SK-N-SH treated with all-trans-retinoic acid at 6 μM for 48 hours (cell line): ENCODE results near the gene IDUA.

Experiments used
- ATAC-seq: fragments of 200-7000 bp; cut with Tn5 transposase; 3 replicates; pipeline ENCODE4 v1.9.1; 2020; ENCODE audit warnings: mild to moderate bottlenecking, moderate library complexity
- ARNTL ChIP-seq: fragments of 450-650 bp; formaldehyde crosslinking; IDR thresholded peaks from 2 replicates; pipeline ENCODE4 v1.5.0; 2020; ENCODE audit warnings: low read depth, mild to moderate bottlenecking, moderate library complexity, borderline replicate concordance
- BACH2 ChIP-seq: fragments of 250-450 bp; sonication (Bioruptor Pico); IDR thresholded peaks from 2 replicates; pipeline ENCODE4 v1.9.0; 2021; ENCODE audit warnings: mild to moderate bottlenecking, borderline replicate concordance
- CSDC2 ChIP-seq: fragments of 250-450 bp; sonication (Bioruptor Pico); IDR thresholded peaks from 2 replicates; pipeline ENCODE4 v1.5.0; 2020; ENCODE audit warnings: mild to moderate bottlenecking, moderate library complexity
- ESRRG ChIP-seq: fragments of 250-450 bp; sonication (Bioruptor Pico); IDR thresholded peaks from 2 replicates; pipeline ENCODE4 v1.6.1; 2021; ENCODE audit warnings: mild to moderate bottlenecking
- GLIS3 ChIP-seq: fragments of 250-450 bp; sonication (Bioruptor Pico); IDR thresholded peaks from 2 replicates; pipeline ENCODE4 v1.5.0; 2020; ENCODE audit warnings: mild to moderate bottlenecking, moderate library complexity
- ISL1 ChIP-seq: fragments of 250-450 bp; sonication (Bioruptor Pico); IDR thresholded peaks from 2 replicates; pipeline ENCODE4 v2.1.2; 2022; ENCODE audit warnings: mild to moderate bottlenecking, moderate library complexity
- PPARA ChIP-seq: fragments of 250-450 bp; sonication (Bioruptor Pico); IDR thresholded peaks from 2 replicates; pipeline ENCODE4 v1.5.0; 2020; ENCODE audit warnings: mild to moderate bottlenecking, borderline replicate concordance
- RARB ChIP-seq: fragments of 250-450 bp; sonication (Bioruptor Pico); IDR thresholded peaks from 2 replicates; pipeline ENCODE4 v1.8.0; 2021; ENCODE audit warnings: mild to moderate bottlenecking, moderate library complexity
- SNAI2 ChIP-seq: fragments of 250-450 bp; sonication (Bioruptor Pico); IDR thresholded peaks from 2 replicates; pipeline ENCODE4 v1.5.0; 2020; ENCODE audit warnings: mild to moderate bottlenecking, moderate library complexity
- TOX ChIP-seq: fragments of 250-450 bp; sonication (Bioruptor Pico); IDR thresholded peaks from 2 replicates; pipeline ENCODE4 v1.8.0; 2021; ENCODE audit warnings: mild to moderate bottlenecking, moderate library complexity, borderline replicate concordance
- ZC3H10 ChIP-seq: fragments of 250-450 bp; sonication (Bioruptor Pico); IDR thresholded peaks from 2 replicates; pipeline ENCODE4 v1.5.1; 2021; ENCODE audit warnings: mild to moderate bottlenecking, moderate library complexity
- ZFP3 ChIP-seq: fragments of 250-450 bp; sonication (Bioruptor Pico); IDR thresholded peaks from 2 replicates; pipeline ENCODE4 v1.5.0; 2020; ENCODE audit warnings: mild to moderate bottlenecking, moderate library complexity
- ZFP30 ChIP-seq: fragments of 450-650 bp; formaldehyde crosslinking; IDR thresholded peaks from 2 replicates; pipeline ENCODE4 v1.5.0; 2022; ENCODE audit warnings: mild to moderate bottlenecking, moderate library complexity
- ZNF565 ChIP-seq: fragments of 450-650 bp; formaldehyde crosslinking; conservative IDR thresholded peaks from 2 replicates; pipeline ENCODE4 v1.5.0; 2020; ENCODE audit warnings: low read depth, mild to moderate bottlenecking, moderate library complexity
- ZNF70 ChIP-seq: fragments of 450-650 bp; formaldehyde crosslinking; IDR thresholded peaks from 2 replicates; pipeline ENCODE4 v1.5.0; 2020; ENCODE audit warnings: mild to moderate bottlenecking, moderate library complexity
- ZNF8 ChIP-seq: fragments of 450-650 bp; formaldehyde crosslinking; IDR thresholded peaks from 2 replicates; pipeline ENCODE4 v1.5.0; 2020; ENCODE audit warnings: mild to moderate bottlenecking, moderate library complexity
- TF ChIP-seq, protein P1 (sequence below): fragments of 250-450 bp; sonication (Bioruptor Pico); IDR thresholded peaks from 2 replicates; pipeline ENCODE4 v1.8.0; 2020; ENCODE audit warnings: mild to moderate bottlenecking, moderate library complexity, borderline replicate concordance
- TF ChIP-seq, protein P2 (sequence below): fragments of 250-450 bp; sonication (Bioruptor Pico); IDR thresholded peaks from 2 replicates; pipeline ENCODE4 v1.5.1; 2020; ENCODE audit warnings: low read depth, mild to moderate bottlenecking, moderate library complexity
- TF ChIP-seq, protein P3 (sequence below): fragments of 250-450 bp; sonication (Bioruptor Pico); IDR thresholded peaks from 2 replicates; pipeline ENCODE4 v1.8.0; 2021; ENCODE audit warnings: low read depth, mild to moderate bottlenecking, moderate library complexity, borderline replicate concordance
- TF ChIP-seq, protein P4 (sequence below): fragments of 250-450 bp; sonication (Bioruptor Pico); IDR thresholded peaks from 2 replicates; pipeline ENCODE4 v1.5.1; 2021; ENCODE audit warnings: mild to moderate bottlenecking, moderate library complexity

IDUA gene

DNA sequence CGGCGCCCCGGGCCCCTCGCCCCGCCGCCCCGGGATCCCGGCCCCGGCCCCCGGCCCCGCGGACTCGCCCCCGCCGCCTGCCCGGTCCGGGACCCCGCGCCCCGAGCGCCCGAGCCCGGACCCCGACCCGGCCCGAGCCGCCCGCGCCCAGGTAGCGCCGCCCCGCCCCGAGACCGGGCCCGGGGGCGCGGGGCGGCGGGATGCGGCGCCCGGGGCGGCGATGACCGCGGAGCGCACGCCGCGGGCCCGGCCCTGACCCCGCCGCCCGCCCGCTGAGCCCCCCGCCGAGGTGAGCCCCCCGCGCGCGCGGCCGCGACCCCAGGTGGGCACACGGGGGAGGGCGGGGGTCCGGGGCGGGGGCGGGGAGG lies 24.8 kb downstream of the IDUA start:
- no peak for ATAC-seq
- TF ChIP-seq RARB (CRISPR knock-in tag) (no peak), ZNF8 (CRISPR knock-in tag) (no peak), SNAI2 (no peak), ZNF565 (CRISPR knock-in tag) (no peak), ESRRG (CRISPR knock-in tag) (no peak), CSDC2 (no peak), ISL1 (CRISPR knock-in tag) (no peak), BACH2 (no peak), TOX (CRISPR knock-in tag) (no peak), PPARA (CRISPR knock-in tag) (no peak), ZFP30 (CRISPR knock-in tag) (no peak)
- TF ChIP-seq, protein P1, sequence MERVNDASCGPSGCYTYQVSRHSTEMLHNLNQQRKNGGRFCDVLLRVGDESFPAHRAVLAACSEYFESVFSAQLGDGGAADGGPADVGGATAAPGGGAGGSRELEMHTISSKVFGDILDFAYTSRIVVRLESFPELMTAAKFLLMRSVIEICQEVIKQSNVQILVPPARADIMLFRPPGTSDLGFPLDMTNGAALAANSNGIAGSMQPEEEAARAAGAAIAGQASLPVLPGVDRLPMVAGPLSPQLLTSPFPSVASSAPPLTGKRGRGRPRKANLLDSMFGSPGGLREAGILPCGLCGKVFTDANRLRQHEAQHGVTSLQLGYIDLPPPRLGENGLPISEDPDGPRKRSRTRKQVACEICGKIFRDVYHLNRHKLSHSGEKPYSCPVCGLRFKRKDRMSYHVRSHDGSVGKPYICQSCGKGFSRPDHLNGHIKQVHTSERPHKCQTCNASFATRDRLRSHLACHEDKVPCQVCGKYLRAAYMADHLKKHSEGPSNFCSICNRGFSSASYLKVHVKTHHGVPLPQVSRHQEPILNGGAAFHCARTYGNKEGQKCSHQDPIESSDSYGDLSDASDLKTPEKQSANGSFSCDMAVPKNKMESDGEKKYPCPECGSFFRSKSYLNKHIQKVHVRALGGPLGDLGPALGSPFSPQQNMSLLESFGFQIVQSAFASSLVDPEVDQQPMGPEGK (CRISPR knock-in tag): no peak

DNA sequence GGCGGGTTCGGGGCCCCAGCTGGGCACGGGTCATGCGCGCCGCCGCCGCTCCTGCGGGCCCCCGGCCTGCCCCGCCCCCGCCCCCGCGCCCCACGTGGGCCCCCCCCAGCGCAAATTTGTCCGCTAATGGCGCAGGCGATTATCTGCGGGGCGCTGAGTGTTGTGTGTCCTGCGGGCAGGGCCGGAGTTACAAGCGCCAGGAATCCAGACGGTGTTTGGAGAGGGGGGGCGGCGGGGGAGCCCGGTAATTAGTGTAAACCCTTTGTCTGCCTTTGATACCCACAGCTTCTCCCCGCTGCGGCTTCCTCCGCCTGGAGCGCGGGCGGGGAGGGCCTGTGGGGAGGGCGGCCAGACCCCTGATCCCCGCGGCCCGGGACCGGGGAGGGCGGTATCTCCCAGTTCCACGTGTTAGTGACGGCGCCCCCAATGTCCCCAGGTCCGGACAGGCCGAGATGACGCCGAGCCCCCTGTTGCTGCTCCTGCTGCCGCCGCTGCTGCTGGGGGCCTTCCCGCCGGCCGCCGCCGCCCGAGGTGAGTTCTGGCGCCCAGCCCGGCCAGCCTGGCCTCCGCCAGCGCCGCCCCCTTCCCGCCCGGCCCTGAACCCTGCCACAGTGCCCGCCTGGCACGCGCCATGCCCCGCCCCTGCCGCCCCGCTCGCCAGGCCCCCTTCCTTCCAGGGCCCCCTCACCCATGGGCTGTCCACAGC lies 25.3 kb downstream of the IDUA start:
- no peak for ATAC-seq
- TF ChIP-seq ZFP3 (CRISPR knock-in tag) (no peak), ZNF565 (CRISPR knock-in tag) (no peak), ZNF70 (CRISPR knock-in tag) (no peak)
- TF ChIP-seq, protein P1 (CRISPR knock-in tag): peak; percentile 55; the same call in 1 of the 2 replicates

DNA sequence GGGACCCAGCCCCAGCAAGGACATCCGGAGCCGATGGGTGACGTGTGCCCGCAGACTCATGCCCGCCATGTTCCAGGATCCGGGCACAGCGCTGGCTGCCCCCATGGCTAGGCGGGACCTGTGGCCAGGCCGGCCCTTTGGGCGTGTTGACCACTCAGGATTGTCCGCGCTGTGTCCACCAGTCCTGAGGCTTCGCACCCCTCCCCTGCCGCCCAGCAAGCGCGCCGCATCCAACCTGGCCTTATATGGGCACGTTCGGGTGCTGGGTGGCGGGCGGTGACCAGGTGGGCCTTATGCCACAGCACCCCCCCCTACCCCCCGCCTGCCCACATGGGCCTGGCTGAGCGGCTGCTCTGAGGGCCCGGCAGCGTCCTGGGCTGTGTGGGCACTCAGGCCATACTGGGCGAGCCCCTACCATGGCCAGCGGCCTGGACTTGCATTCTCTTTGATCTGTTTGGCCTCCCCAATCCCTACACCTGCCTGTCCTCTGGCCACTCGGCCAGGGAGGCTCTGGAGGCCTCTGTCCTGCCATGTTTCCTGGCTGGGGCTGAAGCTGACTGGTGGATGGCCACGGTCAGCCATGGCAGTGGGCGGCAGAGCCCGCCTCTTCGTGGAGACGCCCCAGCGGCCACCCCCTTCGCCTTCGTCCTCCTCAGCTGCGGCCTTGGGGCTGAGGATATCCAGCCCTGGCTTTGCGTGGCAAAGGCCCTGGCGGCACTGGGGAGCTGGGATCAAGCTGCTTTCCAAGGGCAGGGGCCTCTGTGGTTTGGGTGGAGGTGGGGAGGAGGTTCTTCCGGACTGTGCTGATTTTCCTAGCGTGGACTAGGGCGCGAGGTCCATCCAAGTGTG lies 26.6 kb downstream of the IDUA start:
- no peak for ATAC-seq
- TF ChIP-seq ESRRG (CRISPR knock-in tag) (no peak), ARNTL (CRISPR knock-in tag) (no peak), GLIS3 (no peak), SNAI2 (no peak), ZNF565 (CRISPR knock-in tag) (no peak), ISL1 (CRISPR knock-in tag) (no peak), ZFP30 (CRISPR knock-in tag) (no peak), ZNF8 (CRISPR knock-in tag) (no peak), PPARA (CRISPR knock-in tag) (no peak), RARB (CRISPR knock-in tag) (no peak), BACH2 (no peak), ZC3H10 (CRISPR knock-in tag) (no peak), CSDC2 (no peak)
- TF ChIP-seq, protein P2, sequence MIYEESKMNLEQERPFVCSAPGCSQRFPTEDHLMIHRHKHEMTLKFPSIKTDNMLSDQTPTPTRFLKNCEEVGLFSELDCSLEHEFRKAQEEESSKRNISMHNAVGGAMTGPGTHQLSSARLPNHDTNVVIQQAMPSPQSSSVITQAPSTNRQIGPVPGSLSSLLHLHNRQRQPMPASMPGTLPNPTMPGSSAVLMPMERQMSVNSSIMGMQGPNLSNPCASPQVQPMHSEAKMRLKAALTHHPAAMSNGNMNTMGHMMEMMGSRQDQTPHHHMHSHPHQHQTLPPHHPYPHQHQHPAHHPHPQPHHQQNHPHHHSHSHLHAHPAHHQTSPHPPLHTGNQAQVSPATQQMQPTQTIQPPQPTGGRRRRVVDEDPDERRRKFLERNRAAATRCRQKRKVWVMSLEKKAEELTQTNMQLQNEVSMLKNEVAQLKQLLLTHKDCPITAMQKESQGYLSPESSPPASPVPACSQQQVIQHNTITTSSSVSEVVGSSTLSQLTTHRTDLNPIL (CRISPR knock-in tag): no peak
- TF ChIP-seq, protein P3, sequence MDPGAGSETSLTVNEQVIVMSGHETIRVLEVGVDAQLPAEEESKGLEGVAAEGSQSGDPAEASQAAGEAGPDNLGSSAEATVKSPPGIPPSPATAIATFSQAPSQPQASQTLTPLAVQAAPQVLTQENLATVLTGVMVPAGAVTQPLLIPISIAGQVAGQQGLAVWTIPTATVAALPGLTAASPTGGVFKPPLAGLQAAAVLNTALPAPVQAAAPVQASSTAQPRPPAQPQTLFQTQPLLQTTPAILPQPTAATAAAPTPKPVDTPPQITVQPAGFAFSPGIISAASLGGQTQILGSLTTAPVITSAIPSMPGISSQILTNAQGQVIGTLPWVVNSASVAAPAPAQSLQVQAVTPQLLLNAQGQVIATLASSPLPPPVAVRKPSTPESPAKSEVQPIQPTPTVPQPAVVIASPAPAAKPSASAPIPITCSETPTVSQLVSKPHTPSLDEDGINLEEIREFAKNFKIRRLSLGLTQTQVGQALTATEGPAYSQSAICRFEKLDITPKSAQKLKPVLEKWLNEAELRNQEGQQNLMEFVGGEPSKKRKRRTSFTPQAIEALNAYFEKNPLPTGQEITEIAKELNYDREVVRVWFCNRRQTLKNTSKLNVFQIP: no peak
- TF ChIP-seq, protein P4, sequence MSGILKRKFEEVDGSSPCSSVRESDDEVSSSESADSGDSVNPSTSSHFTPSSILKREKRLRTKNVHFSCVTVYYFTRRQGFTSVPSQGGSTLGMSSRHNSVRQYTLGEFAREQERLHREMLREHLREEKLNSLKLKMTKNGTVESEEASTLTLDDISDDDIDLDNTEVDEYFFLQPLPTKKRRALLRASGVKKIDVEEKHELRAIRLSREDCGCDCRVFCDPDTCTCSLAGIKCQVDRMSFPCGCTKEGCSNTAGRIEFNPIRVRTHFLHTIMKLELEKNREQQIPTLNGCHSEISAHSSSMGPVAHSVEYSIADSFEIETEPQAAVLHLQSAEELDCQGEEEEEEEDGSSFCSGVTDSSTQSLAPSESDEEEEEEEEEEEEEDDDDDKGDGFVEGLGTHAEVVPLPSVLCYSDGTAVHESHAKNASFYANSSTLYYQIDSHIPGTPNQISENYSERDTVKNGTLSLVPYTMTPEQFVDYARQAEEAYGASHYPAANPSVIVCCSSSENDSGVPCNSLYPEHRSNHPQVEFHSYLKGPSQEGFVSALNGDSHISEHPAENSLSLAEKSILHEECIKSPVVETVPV (CRISPR knock-in tag): no peak
- TF ChIP-seq, protein P1 (CRISPR knock-in tag): no peak
